HG02981 (cell line): Measurements from ENCODE around the gene KRT40.

ENCODE experiments used
- ATAC-seq: cut with Tn5 transposase; IDR thresholded peaks from one replicate; pipeline ENCODE4 v1.9.1; 2021; ENCODE audit warnings: mild to moderate bottlenecking, moderate library complexity; ENCODE audit not compliant: unreplicated experiment

The KRT40 gene

DNA sequence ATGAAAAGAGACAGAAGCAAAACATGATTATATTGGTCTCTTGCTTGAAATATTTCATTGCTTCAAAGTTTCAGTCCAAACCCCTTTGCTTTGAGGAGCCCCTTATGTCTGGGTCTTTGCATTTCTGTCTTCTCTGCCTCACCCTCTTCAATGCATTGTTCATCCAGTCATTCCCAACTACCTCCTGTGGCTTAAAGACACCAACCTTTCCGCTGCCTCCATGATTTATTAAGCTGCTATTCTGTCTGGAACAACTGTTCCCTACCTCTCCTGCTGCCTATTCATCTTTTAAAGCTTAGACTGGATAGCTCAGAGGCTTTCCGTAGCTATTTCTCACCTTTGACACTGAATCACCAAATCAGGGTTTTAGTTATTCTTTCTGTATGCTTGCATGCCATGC lies 13.2 kb upstream of the KRT40 start:
- no peak for ATAC-seq

DNA sequence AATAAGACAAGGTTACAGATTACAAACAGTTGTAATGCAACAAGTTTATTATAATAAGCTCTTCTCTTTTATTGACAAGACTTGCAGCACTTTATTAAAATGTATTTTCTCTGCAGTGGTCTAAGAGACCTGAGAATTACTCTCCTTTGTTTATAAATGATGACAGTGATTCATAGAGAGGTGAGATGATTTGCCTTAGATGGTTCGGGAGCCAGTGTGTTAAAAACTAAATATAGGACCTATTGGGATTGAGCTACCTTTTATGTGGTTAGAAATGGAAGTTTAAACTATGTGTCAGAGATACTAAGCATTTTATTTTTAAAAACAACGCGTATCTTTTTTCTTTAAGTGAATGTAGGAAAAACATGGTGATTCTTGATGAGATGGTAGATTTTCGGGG lies 12.7 kb upstream of the KRT40 start:
- no peak for ATAC-seq

DNA sequence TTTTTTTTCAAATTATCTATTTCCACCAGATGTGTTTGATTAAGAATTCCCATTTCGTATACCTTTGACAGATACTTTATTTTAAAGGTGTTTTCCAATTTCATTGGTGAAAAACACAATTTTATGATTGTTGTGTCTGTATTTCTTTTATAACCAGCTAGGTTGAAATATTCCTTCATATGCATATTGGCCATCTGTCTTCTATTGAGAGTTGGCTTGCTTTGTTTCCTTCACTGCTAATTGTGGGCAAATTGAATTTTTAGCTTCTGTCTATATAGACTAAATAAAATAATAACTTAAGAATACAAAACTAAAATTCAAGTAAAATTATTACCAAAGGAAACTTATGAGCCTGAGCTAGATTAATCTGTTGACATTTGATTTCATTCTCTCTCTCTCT lies 11.0 kb upstream of the KRT40 start:
- no peak for ATAC-seq

DNA sequence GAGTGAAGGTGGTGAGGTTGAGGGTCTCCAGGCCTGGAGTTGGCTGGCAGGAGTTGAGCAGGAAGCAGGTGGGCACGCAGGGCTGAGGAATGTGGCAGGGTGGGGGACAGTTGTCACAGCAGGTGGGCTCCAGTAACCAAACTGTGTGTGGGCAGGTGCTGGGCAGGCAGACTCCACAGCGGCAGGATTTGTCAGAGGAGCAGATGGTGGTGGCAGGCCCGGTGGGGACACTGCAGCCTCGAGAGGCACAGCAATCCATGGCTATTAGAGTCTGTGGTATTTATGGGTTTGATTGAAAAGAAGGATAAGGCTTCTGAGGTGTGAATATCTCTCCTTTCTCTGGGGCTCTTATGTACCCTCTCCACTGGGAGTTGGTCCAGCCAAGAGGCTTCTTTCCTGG lies 9.7 kb upstream of the KRT40 start, which contains the start of gene KRTAP3-3:
Gene KRTAP3-3, minus strand, starts transcription at position 326 of the 400 bp plus-strand sequence. Its CDS starts 67 bp downstream, at position 259.
- no peak for ATAC-seq

DNA sequence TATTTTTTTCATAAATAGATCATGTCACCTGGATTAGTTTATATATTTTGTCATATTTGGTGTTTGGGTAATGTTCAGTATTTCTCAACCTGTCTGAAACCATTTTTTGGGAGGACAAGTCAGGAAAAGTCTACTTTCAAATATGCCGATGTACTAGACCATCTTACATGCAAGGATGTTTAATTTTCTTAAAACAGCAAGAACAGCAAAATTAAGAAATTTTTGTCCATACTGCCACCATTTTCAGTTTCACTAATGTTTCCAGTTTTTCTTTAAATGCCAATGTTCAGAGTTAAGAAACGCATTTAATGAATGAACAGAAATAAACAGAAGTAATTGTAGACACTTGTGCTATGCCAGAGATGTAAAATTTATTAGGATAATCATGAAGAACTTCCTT lies 9.0 kb upstream of the KRT40 start:
- no peak for ATAC-seq

DNA sequence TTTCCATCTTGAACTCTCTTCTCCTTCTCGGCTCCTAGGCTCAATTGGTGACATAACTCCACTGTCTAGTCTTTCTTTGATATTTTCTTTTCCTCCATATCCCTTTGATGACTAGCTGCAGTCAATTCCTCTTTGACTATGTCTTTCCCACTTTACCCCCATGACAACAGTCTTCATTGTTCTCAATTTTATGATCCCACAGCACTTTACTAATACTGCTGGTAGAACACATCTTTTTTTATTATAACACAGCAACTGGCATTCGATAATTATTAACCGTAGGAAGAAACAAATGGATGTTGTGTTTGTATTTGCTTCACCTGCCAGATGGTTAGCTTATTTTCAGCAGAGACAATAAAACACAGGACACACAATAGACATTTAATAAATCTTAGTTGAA lies 8.5 kb upstream of the KRT40 start:
- no peak for ATAC-seq

DNA sequence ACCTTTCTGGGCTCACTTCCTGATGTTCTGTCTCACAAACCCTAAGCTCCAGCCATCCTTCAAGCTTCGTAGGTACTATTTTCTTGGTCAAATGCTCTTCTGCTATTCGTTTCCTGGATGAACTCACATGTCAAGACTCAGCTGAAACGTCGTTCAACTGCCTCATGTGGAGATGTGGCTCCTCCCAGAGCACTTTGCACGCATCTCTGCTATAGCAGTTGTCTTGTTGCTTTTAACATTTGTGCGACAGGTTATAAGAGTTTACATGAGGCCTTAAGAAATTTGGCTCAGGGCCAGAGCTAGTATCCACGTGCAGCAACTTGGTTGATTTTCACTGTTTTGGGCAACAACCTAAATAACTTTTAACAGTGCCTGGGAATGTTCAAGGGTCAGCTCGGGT lies 2.8 kb upstream of the KRT40 start:
- no peak for ATAC-seq

DNA sequence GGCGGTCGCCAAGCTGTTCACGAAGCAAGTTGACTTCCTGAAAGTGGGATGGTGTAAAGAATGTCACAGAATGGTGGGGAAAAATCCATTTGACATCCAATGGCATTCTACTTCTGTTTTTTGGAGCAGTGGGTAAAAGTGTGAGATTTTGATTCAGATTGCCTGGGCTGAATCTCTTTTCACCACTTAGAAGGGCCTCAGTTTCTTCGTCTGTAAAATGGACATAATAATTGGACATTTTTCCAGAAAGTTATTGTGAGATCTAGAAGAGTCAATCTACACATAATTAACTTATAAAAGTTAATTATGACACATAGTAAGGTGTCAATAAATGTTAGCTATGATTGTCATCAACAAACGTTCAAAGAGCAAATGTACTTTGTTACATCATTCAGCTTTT lies 3.0 kb downstream of the KRT40 start:
- ATAC-seq = no peak

DNA sequence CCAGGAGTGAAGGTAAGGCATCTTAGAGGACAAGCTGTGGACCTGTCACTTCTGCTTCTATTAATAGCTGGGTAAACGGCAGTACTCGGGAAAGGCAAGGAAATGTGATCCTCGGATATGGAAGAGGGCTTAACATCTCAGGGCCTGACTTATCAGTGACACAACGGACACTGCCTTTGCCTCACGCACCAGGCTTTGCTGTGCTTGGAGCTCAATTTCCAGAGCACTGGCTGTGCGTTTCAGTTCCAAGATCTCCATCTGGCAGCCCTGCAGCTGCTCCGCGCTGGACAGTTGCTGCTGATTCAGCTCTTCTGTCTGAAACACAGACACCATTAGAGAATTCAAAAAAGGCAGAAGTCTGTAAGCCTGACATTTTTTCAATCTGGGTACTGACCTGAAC lies 3.5 kb downstream of the KRT40 start:
- ATAC-seq = no peak

DNA sequence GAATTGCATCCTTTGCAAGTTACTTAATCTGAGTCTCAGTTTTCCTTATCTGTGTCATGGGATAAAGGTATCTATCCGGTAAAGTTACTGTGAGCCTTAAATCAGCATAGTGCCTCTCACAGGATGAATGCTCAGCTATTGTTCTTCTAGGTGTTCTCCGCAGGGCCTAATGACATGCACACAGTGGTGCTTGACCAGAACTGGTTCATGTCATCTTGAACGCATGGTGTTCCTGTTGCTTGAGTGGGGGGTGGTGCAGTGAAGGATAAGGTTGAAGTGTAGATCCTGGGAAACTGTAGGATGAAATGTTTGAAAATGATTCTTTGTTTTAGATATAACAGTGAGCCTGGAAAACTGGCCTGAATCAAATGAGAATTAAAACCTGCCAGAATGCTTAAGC lies 4.0 kb downstream of the KRT40 start:
- ATAC-seq = no peak

DNA sequence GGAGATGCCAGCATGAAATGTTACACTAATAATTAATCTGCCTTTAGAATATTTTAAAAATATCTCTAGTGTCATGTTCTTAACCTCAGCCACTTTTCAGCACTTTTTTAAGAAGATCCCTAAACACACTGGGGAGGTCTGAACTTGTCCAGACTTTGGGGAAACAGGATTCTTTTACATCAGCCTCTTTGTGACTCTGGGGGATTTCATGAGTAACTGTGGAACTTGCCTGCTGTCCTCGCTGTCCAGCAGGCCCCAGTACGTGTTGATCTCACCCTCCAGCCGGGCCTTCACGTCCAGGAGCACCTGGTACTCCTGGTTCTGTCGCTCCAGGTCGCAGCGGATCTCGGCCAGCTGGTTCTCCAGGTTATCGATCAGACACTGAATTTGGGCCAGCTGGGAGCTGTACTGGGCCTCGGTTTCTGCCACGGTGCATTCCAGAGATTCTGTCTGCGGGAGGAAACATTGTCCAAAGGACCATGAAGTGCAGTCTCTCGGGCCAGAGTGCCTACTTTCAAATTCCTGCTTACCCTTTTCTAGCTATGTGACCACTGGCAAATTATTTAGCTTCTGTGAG lies 5.5 kb downstream of the KRT40 start:
- ATAC-seq = no peak

DNA sequence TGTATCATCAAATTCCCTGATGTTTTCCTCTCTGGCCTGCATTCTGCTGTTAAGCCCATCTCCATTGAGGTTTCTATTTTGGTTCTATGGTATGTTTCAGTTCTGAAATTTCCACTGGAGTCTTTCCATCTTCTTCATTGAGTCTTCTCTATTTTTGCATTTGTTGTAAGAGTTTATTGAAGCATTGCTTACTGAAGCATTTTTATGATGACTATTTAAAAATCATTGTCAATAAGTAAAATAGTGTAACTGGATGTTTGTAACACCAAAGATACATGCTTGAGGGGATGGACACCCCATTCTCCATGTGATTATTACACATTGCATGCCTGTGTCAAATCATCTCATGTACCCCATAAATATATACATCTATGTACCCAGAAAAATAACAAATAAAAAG lies 8.6 kb downstream of the KRT40 start:
- no peak for ATAC-seq

DNA sequence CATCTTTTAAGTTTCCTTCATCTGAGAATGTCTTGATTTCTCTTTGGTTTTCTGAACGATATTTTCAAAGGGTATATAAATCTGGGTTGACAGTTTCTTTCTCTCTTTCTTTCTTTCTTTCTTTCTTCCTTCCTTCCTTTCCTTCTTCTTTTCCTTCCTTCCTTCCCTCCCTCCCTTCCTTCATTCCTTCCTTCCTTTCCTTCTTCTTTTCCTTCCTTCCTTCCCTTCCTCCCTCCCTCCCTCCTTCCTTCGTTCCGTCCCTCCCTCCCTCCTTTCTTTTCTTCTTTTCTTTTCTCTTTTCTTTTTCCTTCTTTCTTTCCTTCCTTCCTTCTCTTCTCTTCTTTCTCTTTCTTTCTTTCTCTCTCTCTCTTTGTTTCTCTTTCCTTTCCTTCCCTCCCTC lies 9.8 kb downstream of the KRT40 start:
- ATAC-seq = no peak

DNA sequence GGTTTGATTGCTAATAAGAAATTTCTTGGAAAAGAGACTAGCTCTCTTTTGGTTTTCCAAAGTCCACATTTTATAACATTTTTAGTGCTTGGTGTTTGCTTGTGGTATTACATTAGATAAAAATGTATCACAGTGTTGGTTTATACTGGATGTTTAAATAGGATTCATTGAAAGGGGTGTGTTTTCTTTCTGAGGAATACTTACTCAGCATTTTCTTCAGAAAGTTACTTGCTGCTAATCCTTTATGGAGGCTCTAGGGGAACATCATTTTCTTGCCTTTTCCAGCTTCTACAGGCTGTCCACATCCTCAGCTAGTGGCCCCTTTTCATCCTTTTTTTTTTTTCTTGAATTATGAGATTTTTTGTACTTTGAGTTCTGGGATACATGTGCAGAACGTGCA lies 16.5 kb downstream of the KRT40 start:
- no peak for ATAC-seq

DNA sequence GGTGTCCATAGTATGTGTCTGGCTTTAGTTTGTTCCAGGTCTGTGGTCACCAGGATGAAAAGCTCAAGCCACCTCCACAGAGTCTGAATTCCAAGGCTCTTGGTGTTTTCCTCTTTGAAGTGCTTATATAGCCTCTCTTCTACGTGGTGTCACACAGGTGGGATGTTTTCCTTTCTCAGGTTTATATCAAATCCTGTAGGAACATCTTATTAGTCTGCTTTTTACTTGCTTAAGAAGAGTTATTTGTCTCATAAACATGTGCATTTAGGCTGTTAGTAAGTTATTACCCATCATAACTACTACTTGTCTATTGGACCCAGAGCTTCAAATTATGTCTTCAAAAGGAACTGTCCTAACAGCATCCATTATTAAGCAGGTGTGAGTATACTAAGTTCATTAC lies 17.3 kb downstream of the KRT40 start, which contains the start of gene KRT39:
Gene KRT39, minus strand, starts transcription at position 101 of the 400 bp plus-strand sequence. Its CDS starts 92 bp downstream, at position 9.
- no peak for ATAC-seq

DNA sequence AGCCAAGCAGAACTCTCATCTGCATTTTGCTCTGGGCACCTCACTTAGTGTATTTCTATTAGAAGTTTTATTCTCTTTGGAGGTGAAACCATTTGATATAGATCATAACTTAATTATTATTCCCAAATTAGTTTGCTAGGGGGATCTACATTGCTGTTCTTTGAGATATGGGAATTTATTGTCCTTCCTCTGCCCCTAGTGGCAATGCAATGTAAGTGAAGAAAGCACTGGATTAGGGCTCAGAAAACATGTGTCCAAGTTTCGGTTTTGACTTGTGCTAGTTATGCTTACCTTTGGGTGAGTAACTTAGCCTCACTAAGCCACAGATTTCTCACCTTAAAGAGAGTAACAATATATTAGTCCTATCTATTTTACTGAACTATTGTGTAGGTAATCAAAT lies 20.3 kb downstream of the KRT40 start:
- ATAC-seq = no peak

DNA sequence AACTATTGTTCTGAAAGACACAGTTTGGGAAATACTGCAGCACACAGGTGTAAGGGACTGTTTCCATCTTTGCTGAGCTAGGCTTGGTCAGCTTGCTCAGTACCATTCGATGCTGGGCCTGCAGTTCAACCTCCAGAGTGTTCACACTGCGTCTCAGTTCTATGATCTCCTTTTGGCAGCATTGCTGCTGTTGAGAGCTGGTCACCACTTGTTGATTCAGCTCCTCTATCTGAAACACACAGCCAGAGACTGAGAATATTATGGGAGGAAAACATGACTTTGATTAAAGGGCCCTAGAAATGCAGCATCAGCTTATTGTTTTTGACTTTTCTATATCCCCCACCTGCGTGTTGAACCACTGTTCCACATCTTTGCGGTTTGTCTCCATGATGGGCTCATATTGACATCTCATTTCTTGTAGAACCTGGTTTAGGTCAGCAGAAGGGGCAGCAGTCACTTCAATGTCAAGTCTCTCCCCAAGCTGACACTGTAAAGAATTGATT lies 22.0 kb downstream of the KRT40 start:
- no peak for ATAC-seq

DNA sequence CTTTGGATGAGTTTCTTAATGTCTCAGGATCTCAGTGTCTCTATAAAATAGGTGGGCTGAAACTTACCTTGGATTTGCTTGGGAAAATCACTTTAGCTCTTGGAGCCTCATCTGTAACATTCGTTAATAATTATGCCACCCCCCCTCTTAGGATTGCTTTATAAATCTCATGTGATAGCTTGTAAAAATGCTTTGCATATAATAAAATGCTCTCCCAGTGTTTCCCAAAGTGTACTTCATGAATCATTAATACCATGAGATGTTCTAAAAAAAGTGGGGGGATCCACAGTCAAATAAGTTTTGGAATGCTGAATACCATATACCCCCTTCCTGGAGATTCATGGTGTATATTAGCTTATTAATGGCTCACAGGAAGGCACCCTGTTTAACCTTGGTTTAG lies 22.5 kb downstream of the KRT40 start:
- no peak for ATAC-seq

DNA sequence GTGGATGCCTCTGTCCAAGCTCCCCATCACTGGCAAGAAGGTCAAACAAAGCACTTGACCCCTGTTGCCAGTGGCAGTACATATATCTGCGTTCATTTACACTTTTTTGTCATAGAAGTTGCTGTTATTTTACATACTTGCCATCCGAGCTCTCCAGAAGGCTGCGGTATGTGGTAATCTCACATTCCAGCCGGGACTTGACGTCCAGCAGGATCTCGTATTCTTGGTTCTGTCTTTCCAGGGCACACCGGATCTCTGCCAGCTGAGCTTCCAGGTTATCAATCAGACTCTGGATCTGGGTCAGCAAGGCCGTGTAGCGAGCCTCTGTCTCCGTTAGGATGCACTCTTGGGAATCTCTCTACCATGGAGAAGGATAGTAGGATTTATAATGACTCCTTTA lies 24.0 kb downstream of the KRT40 start:
- no peak for ATAC-seq

DNA sequence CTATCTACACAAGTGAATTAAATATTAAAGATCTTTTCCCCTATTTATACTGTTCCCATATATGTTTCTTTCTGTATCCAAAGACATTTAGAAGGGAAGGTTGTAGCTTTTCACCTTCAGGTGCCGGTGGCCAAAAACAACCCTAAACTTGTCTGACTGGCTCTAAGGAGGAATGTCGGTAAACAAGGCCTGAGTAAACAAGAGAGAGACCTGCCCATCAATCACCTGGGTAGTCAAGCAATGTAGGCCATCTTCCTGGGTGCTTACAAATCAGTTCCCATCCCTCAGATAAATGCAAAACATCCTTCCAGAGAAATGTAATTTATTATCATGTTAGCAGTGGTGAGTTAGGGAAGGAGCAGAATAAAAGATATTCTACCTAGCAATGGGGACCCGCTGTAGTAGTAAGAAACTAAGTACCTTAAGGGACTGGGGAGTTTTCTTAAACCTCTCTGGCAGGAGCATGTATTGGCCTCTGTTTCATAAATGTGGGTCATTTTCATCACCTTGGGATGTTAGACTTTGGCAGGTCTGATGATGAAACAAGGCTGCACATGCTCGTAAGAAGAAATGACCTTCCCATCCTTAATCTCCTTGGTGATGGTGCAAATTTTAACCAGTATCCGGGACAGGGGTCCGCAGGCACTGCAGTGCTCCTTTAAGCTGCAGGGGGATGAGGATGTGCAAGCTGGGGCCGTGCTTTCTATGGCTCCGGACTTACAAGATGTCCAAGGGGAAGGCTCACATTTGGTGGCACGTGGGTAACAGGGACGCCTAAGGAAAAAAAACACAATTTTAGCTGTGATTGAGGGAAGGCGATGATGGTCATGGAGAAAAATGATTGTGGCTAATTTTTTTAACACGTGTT lies 25.8 kb downstream of the KRT40 start:
- ATAC-seq = no peak

DNA sequence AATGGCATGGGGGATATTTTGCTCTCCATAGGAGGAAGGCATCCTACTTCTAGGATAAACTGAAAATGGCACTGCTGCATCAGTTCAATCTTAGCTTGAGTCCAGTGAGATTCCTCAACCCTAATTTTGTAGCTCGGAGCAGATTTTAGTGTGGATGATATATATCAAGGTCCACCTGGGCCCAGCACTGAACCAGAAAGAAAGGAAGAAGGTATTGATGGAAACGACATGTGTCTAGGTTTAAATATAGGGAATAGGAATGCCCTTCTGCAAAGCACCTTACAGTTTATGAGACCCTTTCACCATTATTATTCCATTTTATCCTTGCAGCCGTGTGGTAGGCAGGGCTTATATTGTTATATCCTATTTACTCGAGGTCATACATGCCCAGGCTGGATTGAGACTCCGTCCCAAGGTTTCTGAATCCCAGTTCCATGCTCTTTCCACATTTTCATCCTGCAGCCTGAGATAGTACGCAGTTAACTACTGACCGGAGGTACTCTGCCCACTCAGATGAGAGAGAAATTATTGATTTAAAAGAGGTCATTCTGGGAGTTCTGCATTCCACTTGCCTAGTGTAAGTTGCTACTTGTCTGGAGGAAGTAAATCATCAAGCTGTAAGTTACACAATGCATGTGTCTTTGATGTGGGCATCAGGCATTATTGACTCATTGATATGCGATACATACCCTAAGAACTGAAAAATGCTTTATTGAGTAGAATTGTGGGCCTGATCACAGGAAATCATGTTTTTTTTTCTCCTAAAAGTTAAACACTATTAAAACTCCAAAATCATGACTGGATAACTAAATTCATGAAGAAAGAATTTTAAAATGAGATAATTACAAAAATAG lies 27.5 kb downstream of the KRT40 start:
- no peak for ATAC-seq
